SU-DHL-6 (cell line): ENCODE data around the gene SPN.

ENCODE experiments used
- H2AFZ ChIP-seq: fragments of 200-600 bp; sonication (generic); 2 replicates; pipeline ENCODE4 v1.6.1; 2014; ENCODE audit warnings: low read depth, mild to moderate bottlenecking, moderate library complexity, mixed read lengths, antibody characterized with exemption, low read length; ENCODE audit not compliant: severe bottlenecking
- H3F3A ChIP-seq: fragments of 200-600 bp; shearing (Covaris generic); 2 replicates; pipeline ENCODE4 v1.6.0; 2016; ENCODE audit warnings: antibody characterized with exemption, mild to moderate bottlenecking; ENCODE audit not compliant: insufficient read depth
- H3K27ac ChIP-seq: fragments of 200-600 bp; sonication (generic); 2 replicates; pipeline ENCODE4 v1.5.1; 2016; ENCODE audit warnings: low read depth, mild to moderate bottlenecking, low read length, moderate library complexity, mixed read lengths
- H3K27me3 ChIP-seq: fragments of 200-600 bp; sonication (generic), shearing (Covaris generic); 2 replicates; pipeline ENCODE4 v1.6.0; 2014; ENCODE audit warnings: mild to moderate bottlenecking, low read length
- H3K36me3 ChIP-seq: fragments of 200-600 bp; sonication (generic); 2 replicates; pipeline ENCODE4 v1.6.1; 2014; ENCODE audit warnings: mild to moderate bottlenecking, low read length, mixed read lengths
- H3K4me2 ChIP-seq: fragments of 300-600, 200-600 bp; shearing (Covaris generic), sonication (generic); 2 replicates; pipeline ENCODE4 v1.6.0; 2014; ENCODE audit warnings: low read length, low read depth, mild to moderate bottlenecking; ENCODE audit not compliant: poor library complexity, severe bottlenecking
- H3K4me3 ChIP-seq: fragments of 200-600 bp; sonication (generic); 2 replicates; pipeline ENCODE4 v1.5.1; 2014; ENCODE audit warnings: antibody characterized with exemption, low read length, mild to moderate bottlenecking, mixed read lengths; ENCODE audit not compliant: insufficient read depth, poor library complexity, severe bottlenecking
- H3K79me2 ChIP-seq: fragments of 200-600 bp; sonication (generic); 2 replicates; pipeline ENCODE4 v1.6.1; 2014; ENCODE audit warnings: mild to moderate bottlenecking, low read length, moderate library complexity; ENCODE audit not compliant: insufficient read depth
- H3K9ac ChIP-seq: fragments of 200-600 bp; sonication (generic); 2 replicates; pipeline ENCODE4 v1.7.0; 2014; ENCODE audit warnings: mild to moderate bottlenecking, low read length
- H3K9me2 ChIP-seq: fragments of 200-600 bp; sonication (generic); replicated peaks from 2 replicates; pipeline ENCODE4 v1.6.1; 2014; ENCODE audit warnings: low read length; ENCODE audit not compliant: insufficient read depth
- H3K9me3 ChIP-seq: fragments of 200-600 bp; sonication (generic); 2 replicates; pipeline ENCODE4 v1.6.1; 2014; ENCODE audit warnings: low read length, mixed read lengths; ENCODE audit not compliant: insufficient read depth
- H4K20me1 ChIP-seq: fragments of 200-600 bp; sonication (generic); 2 replicates; pipeline ENCODE4 v1.6.1; 2014; ENCODE audit warnings: low read depth, mild to moderate bottlenecking, antibody characterized with exemption, low read length, moderate library complexity, mixed read lengths
- CTCF ChIP-seq: fragments of 200-600 bp; sonication (generic); IDR thresholded peaks from one replicate; pipeline ENCODE4 v1.5.1; 2017; ENCODE audit warnings: antibody characterized with exemption, mild to moderate bottlenecking, low read length, moderate library complexity; ENCODE audit not compliant: insufficient read depth, poor library complexity, severe bottlenecking
- EZH2phosphoT487 ChIP-seq: fragments of 200-600 bp; sonication (generic), shearing (Covaris generic); conservative IDR thresholded peaks from 2 replicates; pipeline ENCODE4 v1.6.1; 2018; ENCODE audit warnings: mild to moderate bottlenecking, antibody characterized with exemption, low read length, moderate library complexity, mixed read lengths

The SPN gene

GRCh38 chr16:29644973-29645693, 17.9 kb upstream of the SPN start:
- H3F3A ChIP-seq = no peaks in the 10 kb centered on the region
- H3K9ac ChIP-seq = no peak overlapping the region
- H4K20me1 ChIP-seq = no peaks in the 10 kb centered on the region
- H3K27ac ChIP-seq = no peak overlapping the region
- no peak overlapping the region for H3K4me2 ChIP-seq
- no peak for TF ChIP-seq CTCF
- no peak for TF ChIP-seq EZH2phosphoT487
- no peaks in the 10 kb centered on the region for H3K79me2 ChIP-seq
- H3K9me3 ChIP-seq = no peaks in the 10 kb centered on the region
- no peaks in the 10 kb centered on the region for H3K9me2 ChIP-seq
- H3K4me3 ChIP-seq = no peak overlapping the region
- H3K36me3 ChIP-seq = no peaks in the 10 kb centered on the region
- no peaks in the 10 kb centered on the region for H3K27me3 ChIP-seq
- H2AFZ ChIP-seq = peak overlapping the region; percentile 37

GRCh38 chr16:29645694-29646187, 17.3 kb upstream of the SPN start:
- Histone ChIP-seq H3K9ac (no peak overlapping the region), H3K4me3 (no peak overlapping the region), H3K36me3 (no peaks in the 10 kb centered on the region), H2AFZ (peak overlapping the region; percentile 37), H4K20me1 (no peaks in the 10 kb centered on the region), H3K4me2 (no peak overlapping the region), H3K9me2 (no peaks in the 10 kb centered on the region), H3K27ac (no peak overlapping the region), H3F3A (no peaks in the 10 kb centered on the region), H3K27me3 (no peaks in the 10 kb centered on the region), H3K79me2 (no peaks in the 10 kb centered on the region), H3K9me3 (no peaks in the 10 kb centered on the region)
- no peak for TF ChIP-seq CTCF
- TF ChIP-seq EZH2phosphoT487 = no peak

GRCh38 chr16:29646947-29647346, 16.1 kb upstream of the SPN start:
- H3K4me2 ChIP-seq = no peak overlapping the region
- H3K36me3 ChIP-seq = no peaks in the 10 kb centered on the region
- H3K27me3 ChIP-seq = no peaks in the 10 kb centered on the region
- H3K79me2 ChIP-seq = no peaks in the 10 kb centered on the region
- H3F3A ChIP-seq = no peaks in the 10 kb centered on the region
- H3K4me3 ChIP-seq = no peak overlapping the region
- no peaks in the 10 kb centered on the region for H4K20me1 ChIP-seq
- no peak overlapping the region for H3K9ac ChIP-seq
- H3K9me2 ChIP-seq = no peaks in the 10 kb centered on the region
- no peak overlapping the region for H3K27ac ChIP-seq
- no peak for TF ChIP-seq CTCF
- TF ChIP-seq EZH2phosphoT487 = no peak
- H2AFZ ChIP-seq = no peak overlapping the region
- no peaks in the 10 kb centered on the region for H3K9me3 ChIP-seq
